ENCODE results near the gene GBGT1. TPM values are rescaled to one million over a fixed set of nuclear protein-coding genes. Genes with fewer than 3 reads are reported as not detected.

GBGT1 gene
- total RNA-seq, 8 experiments from 2014 or later, result 0.14 to 2.4 (median 0.75) TPM

- peak in 5 of 8 experiments; percentile 42 to 67 (median 58) for ATAC-seq (replicated peaks in 6 of 8)
- H3K27ac ChIP-seq, result peak overlapping the region; percentile 46 to 59
- 0 to 87% (median 48%) methylated on average over 1 to 13 of the region's 36 CpGs; no CpG with 5 or more reads in 4 of the 10 experiments for WGBS, 10 experiments
- in situ Hi-C loops (cut with MboI; ENCODE audit: low pct_unique_long_range_greater_than_20kb in 2 of 9, low sequenced_read_pairs in 9 of 9, unreplicated experiment in 9 of 9), result no loop called here
- peaks cover 14 to 20% of the 10 kb centered on the region in 2 donors for H3K4me1 ChIP-seq (replicated peaks in 1 of 2)
- H3K4me3 ChIP-seq, result no peak overlapping the region
Measured at GRCh38 chr9:133153227-133154096, 10.3 kb downstream of the GBGT1 start.

- Histone ChIP-seq H3K4me1 (replicated peaks in 1 of 2) (peaks cover 19 to 30% of the 10 kb centered on the region in 2 donors), H3K4me3 (no peak overlapping the region), H3K27ac (no peak overlapping the region)
- 80 to 94% (median 88%) methylated on average over 1 to 4 of the region's 14 CpGs; no CpG with 5 or more reads in 6 of the 10 experiments for WGBS, 10 experiments
- in situ Hi-C loops (cut with MboI; ENCODE audit: low pct_unique_long_range_greater_than_20kb in 2 of 9, low sequenced_read_pairs in 9 of 9, unreplicated experiment in 9 of 9), result no loop called here
- no peak for ATAC-seq (replicated peaks in 6 of 8)
Measured at GRCh38 chr9:133151601-133152525, 11.9 kb downstream of the GBGT1 start.

GRCh38 chr9:133151041-133151440, 12.7 kb downstream of the GBGT1 start:
- no peak overlapping the region for H3K4me3 ChIP-seq
- no peak for ATAC-seq (replicated peaks in 6 of 8)
- H3K4me1 ChIP-seq (replicated peaks in 1 of 2), result peaks cover 23 to 33% of the 10 kb centered on the region in 2 donors
- H3K27ac ChIP-seq, result no peak overlapping the region
- WGBS, 10 experiments, result 100% methylated on average over 1 to 2 of the region's 6 CpGs; no CpG with 5 or more reads in 8 of the 10 experiments
- in situ Hi-C loops (cut with MboI; ENCODE audit: low pct_unique_long_range_greater_than_20kb in 2 of 9, low sequenced_read_pairs in 9 of 9, unreplicated experiment in 9 of 9), result no loop called here

- WGBS, 10 experiments, result 10 to 80% (median 60%) methylated on average over 1 to 2 of the region's 95 CpGs; no CpG with 5 or more reads in 5 of the 10 experiments
- Histone ChIP-seq H3K27ac (peak overlapping the region; percentile 83 to 89), H3K4me3 (peak overlapping the region; percentile 51 to 60 (median 54)), H3K4me1 (replicated peaks in 1 of 2) (peaks cover 29 to 40% of the 10 kb centered on the region in 2 donors)
- in situ Hi-C loops (cut with MboI; ENCODE audit: low pct_unique_long_range_greater_than_20kb in 2 of 9, low sequenced_read_pairs in 9 of 9, unreplicated experiment in 9 of 9), result no loop called here
- ATAC-seq (replicated peaks in 6 of 8), result peak; percentile 72 to 82 (median 73)
Measured at GRCh38 chr9:133149130-133150015, 14.3 kb downstream of the GBGT1 start.

- Histone ChIP-seq H3K4me1 (replicated peaks in 1 of 2) (peaks cover 35 to 46% of the 10 kb centered on the region in 2 donors), H3K4me3 (peak overlapping the region; percentile 51 to 60 (median 54)), H3K27ac (peak overlapping the region; percentile 83 to 89)
- in situ Hi-C loops (cut with MboI; ENCODE audit: low pct_unique_long_range_greater_than_20kb in 2 of 9, low sequenced_read_pairs in 9 of 9, unreplicated experiment in 9 of 9), result no loop called here
- whole genome bisulfite sequencing, 10 experiments, result 0% methylated on average over 1 to 4 of the region's 65 CpGs; no CpG with 5 or more reads in 7 of the 10 experiments
- peak; percentile 2 to 15 (median 4) for ATAC-seq (replicated peaks in 6 of 8)
Measured at GRCh38 chr9:133148199-133149129, 15.2 kb downstream of the GBGT1 start.

GRCh38 chr9:133147412-133148198, 16.1 kb downstream of the GBGT1 start:
- Histone ChIP-seq H3K4me1 (replicated peaks in 1 of 2) (peaks cover 35 to 46% of the 10 kb centered on the region in 2 donors), H3K27ac (peak overlapping the region; percentile 83 to 89), H3K4me3 (peak overlapping the region; percentile 51 to 60 (median 54))
- in situ Hi-C loops (cut with MboI; ENCODE audit: low pct_unique_long_range_greater_than_20kb in 2 of 9, low sequenced_read_pairs in 9 of 9, unreplicated experiment in 9 of 9), result no loop called here
- ATAC-seq (replicated peaks in 6 of 8), result peak in 3 of 8 experiments; percentile 1 to 4 (median 2)
- WGBS, 10 experiments, result 9 to 30% (median 19%) methylated on average over 2 to 5 of the region's 14 CpGs; no CpG with 5 or more reads in 7 of the 10 experiments

GRCh38 chr9:133146746-133147411, 16.8 kb downstream of the GBGT1 start:
- in situ Hi-C loops (cut with MboI; ENCODE audit: low pct_unique_long_range_greater_than_20kb in 2 of 9, low sequenced_read_pairs in 9 of 9, unreplicated experiment in 9 of 9), result no loop called here
- peak overlapping the region; percentile 83 to 89 for H3K27ac ChIP-seq
- peaks cover 41 to 48% of the 10 kb centered on the region in 2 donors for H3K4me1 ChIP-seq (replicated peaks in 1 of 2)

GRCh38 chr9:133144904-133145851, 18.5 kb downstream of the GBGT1 start:
- in situ Hi-C loops (cut with MboI; ENCODE audit: low pct_unique_long_range_greater_than_20kb in 2 of 9, low sequenced_read_pairs in 9 of 9, unreplicated experiment in 9 of 9), result no loop called here
- peaks cover 43 to 63% of the 10 kb centered on the region in 2 donors for H3K4me1 ChIP-seq (replicated peaks in 1 of 2)
- ATAC-seq (replicated peaks in 6 of 8), result no peak
- peak overlapping the region in 1 of 2 donors; percentile 86 for H3K27ac ChIP-seq
- WGBS, 10 experiments, result 30 to 92% (median 70%) methylated on average over 1 to 7 of the region's 19 CpGs; no CpG with 5 or more reads in 4 of the 10 experiments
- peak overlapping the region in 1 of 5 donors; percentile 43 for H3K4me3 ChIP-seq

More at GRCh38 chr9:133146746-133147411, 16.8 kb downstream of the GBGT1 start:
- ATAC-seq (replicated peaks in 6 of 8), result no peak
- 83 to 100% (median 100%) methylated on average over 1 to 2 of the region's 7 CpGs; no CpG with 5 or more reads in 7 of the 10 experiments for WGBS, 10 experiments
- H3K4me3 ChIP-seq, result peak overlapping the region; percentile 51 to 60 (median 54)

- peak overlapping the region; percentile 19 to 43 (median 27) for H3K4me3 ChIP-seq
Measured at GRCh38 chr9:133144142-133144903, 19.4 kb downstream of the GBGT1 start.

More at GRCh38 chr9:133144142-133144903, 19.4 kb downstream of the GBGT1 start:
- Histone ChIP-seq H3K4me1 (replicated peaks in 1 of 2) (peaks cover 40 to 65% of the 10 kb centered on the region in 2 donors), H3K27ac (peak overlapping the region; percentile 86 to 89)
- WGBS, 10 experiments, result 0 to 80% (median 19%) methylated on average over 1 to 7 of the region's 52 CpGs; no CpG with 5 or more reads in 4 of the 10 experiments
- ATAC-seq (replicated peaks in 6 of 8), result peak; percentile 9 to 72 (median 65)
- in situ Hi-C loops (cut with MboI; ENCODE audit: low pct_unique_long_range_greater_than_20kb in 2 of 9, low sequenced_read_pairs in 9 of 9, unreplicated experiment in 9 of 9), result no loop called here

Measured in motor neuron (in vitro differentiated cells).